Esophagus squamous epithelium (tissue), 4 donors: ENCODE results near the gene PAK2.

Source experiments
- POLR2A ChIP-seq, 4 donors: fragments of 450-650 bp; IDR thresholded peaks; one replicate each; pipeline ENCODE4 v1.6.1; 2017; ENCODE audit warnings: antibody characterized with exemption in 4 of 4, mild to moderate bottlenecking in 4 of 4, moderate library complexity in 3 of 4
- TF ChIP-seq, protein P1 (sequence below), 6 experiments: fragments of 450-650 bp in 4 of 6; fragments of 200-600 bp in 2 of 6; sonication (generic) in 2 of 6; IDR thresholded peaks; one replicate each; pipeline ENCODE4 v1.5.1; 2016 to 2019; ENCODE audit warnings: antibody characterized with exemption in 6 of 6, mild to moderate bottlenecking in 4 of 6, moderate library complexity in 4 of 6

DNA sequence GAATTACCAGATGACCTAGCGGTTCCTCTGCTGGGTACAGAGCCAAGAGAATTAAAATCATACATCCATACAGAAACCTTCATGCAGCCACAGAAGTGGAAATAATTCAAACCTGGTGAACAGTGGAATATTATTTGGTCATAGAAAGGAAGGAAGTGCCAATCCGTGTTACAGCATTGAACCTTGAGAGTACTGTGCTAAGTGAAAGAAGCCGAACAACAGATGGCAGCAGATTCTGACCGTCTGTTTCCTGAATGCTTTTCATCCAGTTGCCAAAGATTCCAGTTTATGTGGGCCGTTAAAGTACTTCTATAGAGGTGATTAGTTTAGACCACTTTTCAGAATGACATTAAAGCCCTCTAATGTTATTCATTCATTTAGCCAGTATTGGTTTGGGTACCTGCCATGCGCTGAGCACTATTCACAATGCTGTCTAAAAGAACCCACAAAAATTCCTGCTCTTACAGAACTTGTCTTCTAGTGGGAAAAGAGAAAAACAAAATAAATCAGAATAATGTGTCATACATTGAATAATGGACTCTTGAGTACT, 82.2 kb downstream of the PAK2 start:
- TF ChIP-seq, protein P1, sequence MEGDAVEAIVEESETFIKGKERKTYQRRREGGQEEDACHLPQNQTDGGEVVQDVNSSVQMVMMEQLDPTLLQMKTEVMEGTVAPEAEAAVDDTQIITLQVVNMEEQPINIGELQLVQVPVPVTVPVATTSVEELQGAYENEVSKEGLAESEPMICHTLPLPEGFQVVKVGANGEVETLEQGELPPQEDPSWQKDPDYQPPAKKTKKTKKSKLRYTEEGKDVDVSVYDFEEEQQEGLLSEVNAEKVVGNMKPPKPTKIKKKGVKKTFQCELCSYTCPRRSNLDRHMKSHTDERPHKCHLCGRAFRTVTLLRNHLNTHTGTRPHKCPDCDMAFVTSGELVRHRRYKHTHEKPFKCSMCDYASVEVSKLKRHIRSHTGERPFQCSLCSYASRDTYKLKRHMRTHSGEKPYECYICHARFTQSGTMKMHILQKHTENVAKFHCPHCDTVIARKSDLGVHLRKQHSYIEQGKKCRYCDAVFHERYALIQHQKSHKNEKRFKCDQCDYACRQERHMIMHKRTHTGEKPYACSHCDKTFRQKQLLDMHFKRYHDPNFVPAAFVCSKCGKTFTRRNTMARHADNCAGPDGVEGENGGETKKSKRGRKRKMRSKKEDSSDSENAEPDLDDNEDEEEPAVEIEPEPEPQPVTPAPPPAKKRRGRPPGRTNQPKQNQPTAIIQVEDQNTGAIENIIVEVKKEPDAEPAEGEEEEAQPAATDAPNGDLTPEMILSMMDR (IDR thresholded peaks at IDR 0.05): no peak
- no peak for TF ChIP-seq POLR2A (IDR thresholded peaks at IDR 0.05)
